Measurements from ENCODE around the gene AGPAT4.

AGPAT4 gene

GRCh38 chr6:161080263-161080970 lies 193.4 kb downstream of the AGPAT4 start:
- H3K9ac ChIP-seq (ENCODE audit: insufficient read length): no peak overlapping the region
- H3K27ac ChIP-seq: no peak overlapping the region
- TF ChIP-seq POLR2AphosphoS5 (IDR thresholded peaks at IDR 0.05; ENCODE audit: borderline replicate concordance, low read depth, low read length) (no peak), EZH2 (IDR thresholded peaks at IDR 0.05) (no peak), FOXP2 (optimal IDR thresholded peaks at IDR 0.05; ENCODE audit: control extremely low read depth, extremely low read length, insufficient read depth) (no peak)
- no peak for DNase-seq (ENCODE audit: low read depth, low spot score)
- peaks cover 31% of the 10 kb centered on the region for H3K36me3 ChIP-seq (ENCODE audit: insufficient read depth, low read length)
- H3K9me3 ChIP-seq (ENCODE audit: low read depth, low read length): no peaks in the 10 kb centered on the region
- no peak overlapping the region for H3K4me3 ChIP-seq

Data from SK-N-MC (cell line).